ENCODE measurements around the gene MAST2.
"Not testable (repeated sequence)": the region's sequence is repeated elsewhere in the genome, so short reads cannot be mapped to it uniquely, and the experiment has no call there.

Gene MAST2

GRCh38 chr1:45872173-45872801, 68.9 kb downstream of the MAST2 start:
- not testable (repeated sequence) for H2AFZ ChIP-seq (ENCODE audit: low read length); H4K91ac ChIP-seq (ENCODE audit: low read depth, low read length, poor library complexity); H3K4me1 ChIP-seq (ENCODE audit: control insufficient read depth in 2 of 2, insufficient read depth in 1 of 2, low read depth in 1 of 2, low read length in 2 of 2); H2BK12ac ChIP-seq (ENCODE audit: low read length); H3K36me3 ChIP-seq (replicated peaks in 1 of 2; ENCODE audit: control insufficient read depth in 2 of 2, insufficient read depth in 2 of 2, low read length in 2 of 2); H4K8ac ChIP-seq (ENCODE audit: low read depth, low read length); H3K4ac ChIP-seq (ENCODE audit: low read length); DNase-seq (ENCODE audit: low spot score); H3K4me3 ChIP-seq (ENCODE audit: low read length in 2 of 2); H2BK5ac ChIP-seq (ENCODE audit: low read length); H2BK15ac ChIP-seq (ENCODE audit: low read length); H3K4me2 ChIP-seq (ENCODE audit: insufficient read depth, low read length, poor library complexity, severe bottlenecking); H3K9ac ChIP-seq (ENCODE audit: low read depth, low read length, poor library complexity); H2AK5ac ChIP-seq (ENCODE audit: low read depth, low read length); H3K9me3 ChIP-seq (replicated peaks in 1 of 2; ENCODE audit: control insufficient read depth in 2 of 2, insufficient read depth in 1 of 2, low read depth in 1 of 2, low read length in 2 of 2); H3K27ac ChIP-seq (replicated peaks; ENCODE audit: low read length); H3K79me1 ChIP-seq (ENCODE audit: low read depth, low read length); H2BK120ac ChIP-seq (ENCODE audit: low read depth, low read length); H3K23ac ChIP-seq (ENCODE audit: low read depth, low read length, poor library complexity); H3K18ac ChIP-seq (ENCODE audit: low read length); H3K14ac ChIP-seq (ENCODE audit: low read length); H3K27me3 ChIP-seq (ENCODE audit: control insufficient read depth in 3 of 3, insufficient read depth in 3 of 3, low read depth in 1 of 3, low read length in 3 of 3)
- no CpG with 5 or more reads among the region's 14 CpGs for WGBS, 2 donors (ENCODE audit: extremely low coverage in 2 of 2, insufficient read length in 2 of 2, insufficient replicate concordance in 1 of 2)

GRCh38 chr1:45876000-45876617, 72.7 kb downstream of the MAST2 start:
- H2BK15ac ChIP-seq (ENCODE audit: low read length): no peak overlapping the region
- H3K79me1 ChIP-seq (ENCODE audit: low read depth, low read length): no peaks in the 10 kb centered on the region
- no peak overlapping the region for H3K9ac ChIP-seq (ENCODE audit: low read depth, low read length, poor library complexity)
- no peak overlapping the region for H2BK5ac ChIP-seq (ENCODE audit: low read length)
- WGBS, 2 donors (ENCODE audit: extremely low coverage in 2 of 2, insufficient read length in 2 of 2, insufficient replicate concordance in 1 of 2): no CpG with 5 or more reads among the region's 2 CpGs
- H3K23ac ChIP-seq (ENCODE audit: low read depth, low read length, poor library complexity): no peak overlapping the region
- H3K4ac ChIP-seq (ENCODE audit: low read length): no peak overlapping the region
- no peaks in the 10 kb centered on the region for H3K4me1 ChIP-seq (ENCODE audit: control insufficient read depth in 2 of 2, insufficient read depth in 1 of 2, low read depth in 1 of 2, low read length in 2 of 2)
- H3K36me3 ChIP-seq (replicated peaks in 1 of 2; ENCODE audit: control insufficient read depth in 2 of 2, insufficient read depth in 2 of 2, low read length in 2 of 2): no peaks in the 10 kb centered on the region
- H3K9me3 ChIP-seq (replicated peaks in 1 of 2; ENCODE audit: control insufficient read depth in 2 of 2, insufficient read depth in 1 of 2, low read depth in 1 of 2, low read length in 2 of 2): no peaks in the 10 kb centered on the region
- H2AK5ac ChIP-seq (ENCODE audit: low read depth, low read length): no peak overlapping the region
- no peak overlapping the region for H2BK12ac ChIP-seq (ENCODE audit: low read length)
- no peak overlapping the region for H3K18ac ChIP-seq (ENCODE audit: low read length)
- no peak overlapping the region for H4K8ac ChIP-seq (ENCODE audit: low read depth, low read length)
- no peak overlapping the region for H3K4me2 ChIP-seq (ENCODE audit: insufficient read depth, low read length, poor library complexity, severe bottlenecking)
- no peak for DNase-seq (ENCODE audit: low spot score)
- no peak overlapping the region for H4K91ac ChIP-seq (ENCODE audit: low read depth, low read length, poor library complexity)
- no peak overlapping the region for H3K14ac ChIP-seq (ENCODE audit: low read length)
- H3K4me3 ChIP-seq (ENCODE audit: low read length in 2 of 2): no peak overlapping the region
- H2AFZ ChIP-seq (ENCODE audit: low read length): no peak overlapping the region
- H3K27me3 ChIP-seq (ENCODE audit: control insufficient read depth in 3 of 3, insufficient read depth in 3 of 3, low read depth in 1 of 3, low read length in 3 of 3): no peaks in the 10 kb centered on the region
- H2BK120ac ChIP-seq (ENCODE audit: low read depth, low read length): no peak overlapping the region
- H3K27ac ChIP-seq (replicated peaks; ENCODE audit: low read length): no peak overlapping the region

- no peak overlapping the region for H3K18ac ChIP-seq (ENCODE audit: low read length)
- no peak overlapping the region for H3K4me2 ChIP-seq (ENCODE audit: insufficient read depth, low read length, poor library complexity, severe bottlenecking)
- no peak overlapping the region for H3K14ac ChIP-seq (ENCODE audit: low read length)
- H2BK5ac ChIP-seq (ENCODE audit: low read length): no peak overlapping the region
- no peak overlapping the region for H3K9ac ChIP-seq (ENCODE audit: low read depth, low read length, poor library complexity)
- peaks cover under 1 to 1% of the 10 kb centered on the region in 2 donors for H3K36me3 ChIP-seq (replicated peaks in 1 of 2; ENCODE audit: control insufficient read depth in 2 of 2, insufficient read depth in 2 of 2, low read length in 2 of 2)
- H3K79me1 ChIP-seq (ENCODE audit: low read depth, low read length): no peaks in the 10 kb centered on the region
- no CpG with 5 or more reads among the region's 4 CpGs for WGBS, 2 donors (ENCODE audit: extremely low coverage in 2 of 2, insufficient read length in 2 of 2, insufficient replicate concordance in 1 of 2)
- H2BK15ac ChIP-seq (ENCODE audit: low read length): no peak overlapping the region
- no peaks in the 10 kb centered on the region for H3K27me3 ChIP-seq (ENCODE audit: control insufficient read depth in 3 of 3, insufficient read depth in 3 of 3, low read depth in 1 of 3, low read length in 3 of 3)
- H3K4me1 ChIP-seq (ENCODE audit: control insufficient read depth in 2 of 2, insufficient read depth in 1 of 2, low read depth in 1 of 2, low read length in 2 of 2): no peaks in the 10 kb centered on the region
- no peak overlapping the region for H4K8ac ChIP-seq (ENCODE audit: low read depth, low read length)
- no peak overlapping the region for H2AFZ ChIP-seq (ENCODE audit: low read length)
- H3K23ac ChIP-seq (ENCODE audit: low read depth, low read length, poor library complexity): no peak overlapping the region
- no peak for DNase-seq (ENCODE audit: low spot score)
- no peaks in the 10 kb centered on the region for H3K9me3 ChIP-seq (replicated peaks in 1 of 2; ENCODE audit: control insufficient read depth in 2 of 2, insufficient read depth in 1 of 2, low read depth in 1 of 2, low read length in 2 of 2)
- H2BK12ac ChIP-seq (ENCODE audit: low read length): no peak overlapping the region
- no peak overlapping the region for H4K91ac ChIP-seq (ENCODE audit: low read depth, low read length, poor library complexity)
- H3K4me3 ChIP-seq (ENCODE audit: low read length in 2 of 2): no peak overlapping the region
- no peak overlapping the region for H2BK120ac ChIP-seq (ENCODE audit: low read depth, low read length)
- no peak overlapping the region for H2AK5ac ChIP-seq (ENCODE audit: low read depth, low read length)
- H3K27ac ChIP-seq (replicated peaks; ENCODE audit: low read length): no peak overlapping the region
- no peak overlapping the region for H3K4ac ChIP-seq (ENCODE audit: low read length)
Observed at GRCh38 chr1:45877264-45877663, 73.9 kb downstream of the MAST2 start.

GRCh38 chr1:45879885-45880598, 76.6 kb downstream of the MAST2 start:
- 100% methylated on average over 1 of the region's 4 CpGs; no CpG with 5 or more reads in 1 of the 2 donors for WGBS, 2 donors (ENCODE audit: extremely low coverage in 2 of 2, insufficient read length in 2 of 2, insufficient replicate concordance in 1 of 2)
- no peak for DNase-seq (ENCODE audit: low spot score)
- no peaks in the 10 kb centered on the region for H3K27me3 ChIP-seq (ENCODE audit: control insufficient read depth in 3 of 3, insufficient read depth in 3 of 3, low read depth in 1 of 3, low read length in 3 of 3)

More at GRCh38 chr1:45879885-45880598, 76.6 kb downstream of the MAST2 start:
- no peak overlapping the region for H2AK5ac ChIP-seq (ENCODE audit: low read depth, low read length)
- H2BK12ac ChIP-seq (ENCODE audit: low read length): no peak overlapping the region
- H2AFZ ChIP-seq (ENCODE audit: low read length): no peak overlapping the region
- H3K23ac ChIP-seq (ENCODE audit: low read depth, low read length, poor library complexity): no peak overlapping the region
- H3K14ac ChIP-seq (ENCODE audit: low read length): no peak overlapping the region
- no peak overlapping the region for H3K27ac ChIP-seq (replicated peaks; ENCODE audit: low read length)
- peaks cover 2 to 5% of the 10 kb centered on the region in 2 donors for H3K36me3 ChIP-seq (replicated peaks in 1 of 2; ENCODE audit: control insufficient read depth in 2 of 2, insufficient read depth in 2 of 2, low read length in 2 of 2)
- no peak overlapping the region for H2BK15ac ChIP-seq (ENCODE audit: low read length)
- no peaks in the 10 kb centered on the region for H3K9me3 ChIP-seq (replicated peaks in 1 of 2; ENCODE audit: control insufficient read depth in 2 of 2, insufficient read depth in 1 of 2, low read depth in 1 of 2, low read length in 2 of 2)
- H2BK120ac ChIP-seq (ENCODE audit: low read depth, low read length): no peak overlapping the region
- H3K18ac ChIP-seq (ENCODE audit: low read length): no peak overlapping the region
- H3K4me2 ChIP-seq (ENCODE audit: insufficient read depth, low read length, poor library complexity, severe bottlenecking): no peak overlapping the region
- no peak overlapping the region for H4K91ac ChIP-seq (ENCODE audit: low read depth, low read length, poor library complexity)
- no peaks in the 10 kb centered on the region for H3K79me1 ChIP-seq (ENCODE audit: low read depth, low read length)
- no peak overlapping the region for H3K9ac ChIP-seq (ENCODE audit: low read depth, low read length, poor library complexity)
- no peak overlapping the region for H3K4ac ChIP-seq (ENCODE audit: low read length)
- no peak overlapping the region for H4K8ac ChIP-seq (ENCODE audit: low read depth, low read length)
- H2BK5ac ChIP-seq (ENCODE audit: low read length): no peak overlapping the region
- no peak overlapping the region for H3K4me3 ChIP-seq (ENCODE audit: low read length in 2 of 2)
- H3K4me1 ChIP-seq (ENCODE audit: control insufficient read depth in 2 of 2, insufficient read depth in 1 of 2, low read depth in 1 of 2, low read length in 2 of 2): no peaks in the 10 kb centered on the region
